Neural progenitor cell (in vitro differentiated cells): ENCODE results near the gene EMILIN2. TPM values are rescaled to one million over a fixed set of nuclear protein-coding genes. Genes with fewer than 3 reads are reported as not detected.

Source experiments
- DNase-seq: peaks from one replicate; pipeline ENCODE4 v3.0.0-alpha.2; 2016; ENCODE audit warnings: low spot score
- H2AFZ ChIP-seq: fragments of 200-600 bp; sonication (generic); replicated peaks from 2 replicates; pipeline ENCODE4 v1.6.1; 2016; ENCODE audit warnings: antibody characterized with exemption
- H3F3A ChIP-seq: fragments of 200-600 bp; sonication (generic); 2 replicates; pipeline ENCODE4 v1.6.1; 2016; ENCODE audit warnings: antibody characterized with exemption, low read depth
- H3K27ac ChIP-seq: fragments of 200-600 bp; sonication (generic); 2 replicates; pipeline ENCODE4 v1.5.1; 2016; ENCODE audit warnings: mild to moderate bottlenecking
- H3K27me3 ChIP-seq: fragments of 200-600 bp; sonication (generic); 2 replicates; pipeline ENCODE4 v1.6.1; 2016; ENCODE audit warnings: mild to moderate bottlenecking, moderate library complexity
- H3K36me3 ChIP-seq: fragments of 200-600 bp; sonication (generic); 2 replicates; pipeline ENCODE4 v1.5.1; 2016
- H3K4me1 ChIP-seq: fragments of 200-600 bp; sonication (generic); 2 replicates; pipeline ENCODE4 v1.6.1; 2016; ENCODE audit warnings: mixed run types
- H3K4me2 ChIP-seq: fragments of 200-600 bp; sonication (generic); 2 replicates; pipeline ENCODE4 v1.6.1; 2016
- H3K4me3 ChIP-seq: fragments of 200-600 bp; sonication (generic); 2 replicates; pipeline ENCODE4 v1.5.1; 2016
- H3K79me2 ChIP-seq: fragments of 200-600 bp; sonication (generic); 2 replicates; pipeline ENCODE4 v1.6.1; 2016; ENCODE audit warnings: low read depth
- H3K9ac ChIP-seq: fragments of 200-600 bp; sonication (generic); 2 replicates; pipeline ENCODE4 v1.6.1; 2016
- H3K9me3 ChIP-seq: fragments of 200-600 bp; sonication (generic); 2 replicates; pipeline ENCODE4 v1.5.1; 2016; ENCODE audit warnings: low read depth
- H4K20me1 ChIP-seq: fragments of 200-600 bp; sonication (generic); 2 replicates; pipeline ENCODE4 v1.6.1; 2016; ENCODE audit warnings: low read depth
- H3K27ac Mint-ChIP-seq: 3 replicates; pipeline ENCODE4 v1.8.0; 2021; ENCODE audit warnings: mixed read lengths
- H3K27me3 Mint-ChIP-seq: 2 replicates; pipeline ENCODE4 v1.8.0; 2022; ENCODE audit warnings: low read depth, mild to moderate bottlenecking, inconsistent platforms, moderate library complexity, mixed read lengths; ENCODE audit not compliant: insufficient read depth
- H3K36me3 Mint-ChIP-seq: 3 replicates; pipeline ENCODE4 v1.8.0; 2021; ENCODE audit warnings: mixed read lengths
- H3K4me1 Mint-ChIP-seq: 3 replicates; pipeline ENCODE4 v1.8.0; 2021; ENCODE audit warnings: mixed read lengths
- H3K4me3 Mint-ChIP-seq: 3 replicates; pipeline ENCODE4 v1.8.0; 2021; ENCODE audit warnings: mild to moderate bottlenecking, moderate library complexity, mixed read lengths
- H3K9me3 Mint-ChIP-seq: 3 replicates; pipeline ENCODE4 v1.8.0; 2020; ENCODE audit warnings: mixed read lengths
- CTCF ChIP-seq: fragments of 200-600 bp; sonication (generic); IDR thresholded peaks from 2 replicates; pipeline ENCODE4 v1.5.1; 2017; ENCODE audit warnings: antibody characterized with exemption, mild to moderate bottlenecking
- EZH2 ChIP-seq: fragments of 200-600 bp; sonication (generic); IDR thresholded peaks from 2 replicates; pipeline ENCODE4 v1.6.1; 2017; ENCODE audit warnings: antibody characterized with exemption, mild to moderate bottlenecking, moderate library complexity
- EZH2phosphoT487 ChIP-seq: fragments of 200-600 bp; sonication (generic); IDR thresholded peaks from 2 replicates; pipeline ENCODE4 v1.6.1; 2017; ENCODE audit warnings: antibody characterized with exemption
- total RNA-seq: library from RNA; depleted of rRNA; stranded (reverse); fragments of >200 nt; gene quantifications from 2 replicates; pipeline ENCODE4 v1.2.3, GENCODE V29; 2015; ENCODE audit warnings: low replicate concordance

Gene EMILIN2
- total RNA-seq, 1 donor from 2014 or later = 2.2 TPM

GRCh38 chr18:2883076-2883735 lies 36.4 kb downstream of the EMILIN2 start:
- Mint-ChIP-seq H3K36me3 (peaks cover 1% of the 10 kb centered on the region), H3K4me3 (no peak overlapping the region), H3K27me3 (peaks cover 17% of the 10 kb centered on the region), H3K27ac (peak overlapping the region; percentile 67), H3K9me3 (peaks cover 20% of the 10 kb centered on the region), H3K4me1 (peaks cover 33% of the 10 kb centered on the region)
- DNase-seq = no peak
- H3K9ac ChIP-seq = no peak overlapping the region
- H3K4me2 ChIP-seq = no peak overlapping the region
- no peaks in the 10 kb centered on the region for H3K4me1 ChIP-seq
- H2AFZ ChIP-seq = peak overlapping the region; percentile 13
- no peak overlapping the region for H3K27ac ChIP-seq
- no peaks in the 10 kb centered on the region for H3K9me3 ChIP-seq
- H3F3A ChIP-seq = no peaks in the 10 kb centered on the region
- no peaks in the 10 kb centered on the region for H3K36me3 ChIP-seq
- no peaks in the 10 kb centered on the region for H4K20me1 ChIP-seq
- H3K27me3 ChIP-seq = no peaks in the 10 kb centered on the region
- TF ChIP-seq EZH2 (no peak), CTCF (no peak), EZH2phosphoT487 (no peak)
- H3K4me3 ChIP-seq = no peak overlapping the region
- no peaks in the 10 kb centered on the region for H3K79me2 ChIP-seq

DNA sequence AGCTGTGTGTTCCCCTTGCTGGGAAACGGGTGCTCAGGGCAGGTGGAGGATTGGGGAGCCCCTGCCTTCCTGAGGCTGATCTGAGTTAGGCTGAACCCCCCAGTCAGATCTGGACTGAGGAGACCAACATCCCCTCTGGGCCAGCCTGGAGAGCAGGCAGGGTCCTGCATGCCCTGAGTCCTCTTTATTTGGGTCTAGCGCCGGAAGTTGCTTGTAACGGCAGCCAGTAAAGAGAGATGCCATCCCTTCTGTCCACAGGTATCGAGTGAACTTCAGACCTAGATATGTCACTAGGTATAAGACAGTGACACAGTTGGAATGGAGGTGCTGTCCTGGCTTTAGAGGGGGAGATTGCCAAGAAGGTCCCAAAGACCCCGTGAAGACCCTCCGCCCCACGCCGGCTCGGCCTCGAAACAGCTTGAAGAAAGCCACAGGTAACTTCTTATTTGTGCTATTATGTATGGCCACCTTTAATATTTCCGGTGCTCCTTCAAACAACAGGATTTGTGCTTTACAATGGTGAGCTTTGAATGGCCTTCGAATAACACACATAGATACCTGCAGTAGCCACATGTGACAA lies 38.0 kb downstream of the EMILIN2 start:
- H3K4me1 Mint-ChIP-seq = peaks cover 28% of the 10 kb centered on the region
- Histone ChIP-seq H3K9ac (no peak overlapping the region), H3K4me1 (peaks cover 2% of the 10 kb centered on the region), H3K27me3 (no peaks in the 10 kb centered on the region), H3K4me2 (no peak overlapping the region), H3K4me3 (no peak overlapping the region), H3K9me3 (no peaks in the 10 kb centered on the region), H2AFZ (no peak overlapping the region), H3F3A (no peaks in the 10 kb centered on the region), H3K27ac (no peak overlapping the region), H3K79me2 (no peaks in the 10 kb centered on the region), H4K20me1 (no peaks in the 10 kb centered on the region), H3K36me3 (no peaks in the 10 kb centered on the region)
- no peak overlapping the region for H3K4me3 Mint-ChIP-seq
- no peak for TF ChIP-seq EZH2
- no peak for TF ChIP-seq EZH2phosphoT487
- no peak for TF ChIP-seq CTCF
- H3K27me3 Mint-ChIP-seq = peaks cover 17% of the 10 kb centered on the region
- DNase-seq = no peak
- H3K9me3 Mint-ChIP-seq = peaks cover 26% of the 10 kb centered on the region
- no peak overlapping the region for H3K27ac Mint-ChIP-seq
- peaks cover 1% of the 10 kb centered on the region for H3K36me3 Mint-ChIP-seq

DNA sequence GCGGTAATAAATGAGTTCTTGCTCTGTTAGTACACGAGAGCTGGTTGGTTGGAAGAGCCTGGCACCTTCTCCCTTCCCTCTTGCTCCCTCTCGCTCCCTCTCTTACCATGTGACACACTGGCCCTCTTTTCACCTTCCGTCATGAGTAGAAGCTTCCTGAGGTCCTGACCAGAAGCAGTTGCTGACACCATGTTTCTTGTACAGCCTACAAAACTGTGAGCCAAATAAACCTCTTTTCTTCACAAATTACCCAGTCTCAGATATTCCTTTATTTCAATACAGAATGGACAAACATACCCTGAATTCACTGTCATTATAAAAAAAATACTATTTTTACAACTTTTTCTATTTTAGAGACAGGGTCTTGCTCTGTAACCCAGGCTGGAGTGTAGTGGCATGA lies 40.7 kb downstream of the EMILIN2 start:
- Histone ChIP-seq H3K79me2 (no peaks in the 10 kb centered on the region), H4K20me1 (no peaks in the 10 kb centered on the region), H3F3A (no peaks in the 10 kb centered on the region), H3K9me3 (no peaks in the 10 kb centered on the region), H3K27me3 (no peaks in the 10 kb centered on the region), H3K4me3 (no peak overlapping the region), H3K4me2 (no peak overlapping the region), H3K27ac (no peak overlapping the region), H3K9ac (no peak overlapping the region), H2AFZ (no peak overlapping the region), H3K36me3 (no peaks in the 10 kb centered on the region), H3K4me1 (peaks cover 4% of the 10 kb centered on the region)
- H3K27me3 Mint-ChIP-seq = peaks cover 11% of the 10 kb centered on the region
- peaks cover 18% of the 10 kb centered on the region for H3K4me1 Mint-ChIP-seq
- H3K36me3 Mint-ChIP-seq = peaks cover 3% of the 10 kb centered on the region
- TF ChIP-seq CTCF (no peak), EZH2phosphoT487 (no peak), EZH2 (no peak)
- no peak overlapping the region for H3K4me3 Mint-ChIP-seq
- DNase-seq = no peak
- H3K9me3 Mint-ChIP-seq = peaks cover 30% of the 10 kb centered on the region
- no peak overlapping the region for H3K27ac Mint-ChIP-seq
